WTC11 (cell line): ENCODE measurements around the gene LLGL1. TPM values are rescaled to one million over a fixed set of nuclear protein-coding genes. Genes with fewer than 3 reads are reported as not detected.

Experiments
- ATAC-seq: fragments of 200-7000 bp; cut with Tn5 transposase; 2 replicates; pipeline ENCODE4 v1.10.0; 2021; ENCODE audit warnings: mild to moderate bottlenecking, moderate library complexity
- CTCF ChIA-PET: fragments of 300-600 bp; sonication (Branson Sonifier 250); formaldehyde crosslinking; loops from one replicate; lab custom pipeline; 2021; ENCODE audit warnings: antibody characterized with exemption; lab: Charles Lee
- POLR2A ChIA-PET: fragments of 350-600 bp; sonication (Branson Sonifier 250); formaldehyde crosslinking; loops from one replicate; lab custom pipeline; 2021; ENCODE audit warnings: antibody characterized with exemption; lab: Charles Lee
- DNase-seq: peaks from one replicate; pipeline ENCODE4 v3.0.0; 2021; ENCODE audit warnings: low spot score
- H3K27ac Mint-ChIP-seq: 2 replicates; pipeline ENCODE4 v1.8.0; 2021; ENCODE audit warnings: mixed read lengths
- H3K27me3 Mint-ChIP-seq: 2 replicates; pipeline ENCODE4 v1.8.0; 2021; ENCODE audit warnings: low read depth, mild to moderate bottlenecking, moderate library complexity, mixed read lengths
- H3K36me3 Mint-ChIP-seq: 2 replicates; pipeline ENCODE4 v1.8.0; 2021; ENCODE audit warnings: mixed read lengths
- H3K4me1 Mint-ChIP-seq: 2 replicates; pipeline ENCODE4 v1.8.0; 2022; ENCODE audit warnings: mixed read lengths
- H3K4me3 Mint-ChIP-seq: 2 replicates; pipeline ENCODE4 v1.8.0; 2021; ENCODE audit warnings: mild to moderate bottlenecking, moderate library complexity, mixed read lengths
- H3K9me3 Mint-ChIP-seq: 2 replicates; pipeline ENCODE4 v1.8.0; 2021; ENCODE audit warnings: mixed read lengths
- CREB1 ChIP-seq: sonication (generic); formaldehyde crosslinking; IDR thresholded peaks from 2 replicates; pipeline ENCODE4 v1.8.0; 2023; ENCODE audit warnings: mild to moderate bottlenecking, missing genetic modification reagents
- CREM ChIP-seq: sonication (generic); formaldehyde crosslinking; IDR thresholded peaks from 2 replicates; pipeline ENCODE4 v1.8.1; 2022; ENCODE audit warnings: mild to moderate bottlenecking, missing genetic modification reagents, moderate library complexity
- FOXK1 ChIP-seq: sonication (generic); formaldehyde crosslinking; IDR thresholded peaks from 2 replicates; pipeline ENCODE4 v1.8.0; 2022; ENCODE audit warnings: mild to moderate bottlenecking, moderate library complexity, missing genetic modification reagents
- GRHL2 ChIP-seq: fragments of 250-450 bp; sonication (Bioruptor Pico); IDR thresholded peaks from 2 replicates; pipeline ENCODE4 v1.8.0; 2022; ENCODE audit warnings: mild to moderate bottlenecking, moderate library complexity; ENCODE audit not compliant: insufficient replicate concordance, severe bottlenecking
- HMGA2 ChIP-seq: fragments of 250-450 bp; sonication (Bioruptor Pico); IDR thresholded peaks from 2 replicates; pipeline ENCODE4 v1.4.0; 2021; ENCODE audit warnings: mild to moderate bottlenecking, moderate library complexity
- IRF2 ChIP-seq: sonication (generic); formaldehyde crosslinking; IDR thresholded peaks from 2 replicates; pipeline ENCODE4 v1.8.0; 2022; ENCODE audit warnings: low read depth, missing genetic modification reagents, borderline replicate concordance
- MXD4 ChIP-seq: fragments of 250-450 bp; sonication (Bioruptor Pico); IDR thresholded peaks from 2 replicates; pipeline ENCODE4 v1.8.0; 2021; ENCODE audit warnings: mild to moderate bottlenecking, moderate library complexity, borderline replicate concordance
- RORB ChIP-seq: fragments of 250-450 bp; sonication (Bioruptor Pico); IDR thresholded peaks from 2 replicates; pipeline ENCODE4 v1.9.0; 2021; ENCODE audit warnings: mild to moderate bottlenecking
- SMAD4 ChIP-seq: sonication (generic); formaldehyde crosslinking; IDR thresholded peaks from 2 replicates; pipeline ENCODE4 v1.8.0; 2022; ENCODE audit warnings: mild to moderate bottlenecking, missing genetic modification reagents
- TCF7 ChIP-seq: sonication (generic); formaldehyde crosslinking; IDR thresholded peaks from 2 replicates; pipeline ENCODE4 v1.8.0; 2022; ENCODE audit warnings: mild to moderate bottlenecking, low read depth, missing genetic modification reagents, moderate library complexity
- ZBTB21 ChIP-seq: sonication (generic); formaldehyde crosslinking; IDR thresholded peaks from 2 replicates; pipeline ENCODE4 v1.8.1; 2023; ENCODE audit warnings: mild to moderate bottlenecking, missing genetic modification reagents, borderline replicate concordance
- ZNF121 ChIP-seq: sonication (generic); formaldehyde crosslinking; IDR thresholded peaks from 2 replicates; pipeline ENCODE4 v1.8.0; 2023; ENCODE audit warnings: missing genetic modification reagents
- ZNF219 ChIP-seq: sonication (generic); formaldehyde crosslinking; IDR thresholded peaks from 2 replicates; pipeline ENCODE4 v1.8.0; 2023; ENCODE audit warnings: missing genetic modification reagents, mild to moderate bottlenecking, borderline replicate concordance
- ZNF232 ChIP-seq: sonication (generic); formaldehyde crosslinking; IDR thresholded peaks from 2 replicates; pipeline ENCODE4 v1.8.0; 2022; ENCODE audit warnings: mild to moderate bottlenecking, missing genetic modification reagents
- ZNF396 ChIP-seq: fragments of 250-450 bp; sonication (Bioruptor Pico); IDR thresholded peaks from 2 replicates; pipeline ENCODE4 v1.8.0; 2021; ENCODE audit warnings: mild to moderate bottlenecking, moderate library complexity, borderline replicate concordance
- ZNF416 ChIP-seq: fragments of 250-450 bp; sonication (Bioruptor Pico); IDR thresholded peaks from 2 replicates; pipeline ENCODE4 v1.9.0; 2021; ENCODE audit warnings: mild to moderate bottlenecking, inconsistent platforms
- ZNF423 ChIP-seq: fragments of 250-450 bp; sonication (Bioruptor Pico); IDR thresholded peaks from 2 replicates; pipeline ENCODE4 v2.1.2; 2022; ENCODE audit warnings: mild to moderate bottlenecking, moderate library complexity
- total RNA-seq: library from RNA; stranded (reverse); gene quantifications from 3 replicates; pipeline ENCODE4 v1.2.3, GENCODE V29; 2021
- TF ChIP-seq, protein P1 (sequence below): sonication (generic); formaldehyde crosslinking; conservative IDR thresholded peaks from 2 replicates; pipeline ENCODE4 v1.8.1; 2022; ENCODE audit warnings: mild to moderate bottlenecking, missing genetic modification reagents
- TF ChIP-seq, protein P2 (sequence below): sonication (generic); formaldehyde crosslinking; IDR thresholded peaks from 2 replicates; pipeline ENCODE4 v1.8.1; 2023; ENCODE audit warnings: mild to moderate bottlenecking, moderate library complexity, missing genetic modification reagents
- TF ChIP-seq, protein P3 (sequence below): sonication (generic); formaldehyde crosslinking; IDR thresholded peaks from 2 replicates; pipeline ENCODE4 v1.8.1; 2023; ENCODE audit warnings: mild to moderate bottlenecking, missing genetic modification reagents
- TF ChIP-seq, protein P4 (sequence below): sonication (generic); formaldehyde crosslinking; IDR thresholded peaks from 2 replicates; pipeline ENCODE4 v1.8.1; 2022; ENCODE audit warnings: missing genetic modification reagents, borderline replicate concordance
- TF ChIP-seq, protein P5 (sequence below): sonication (generic); formaldehyde crosslinking; IDR thresholded peaks from 2 replicates; pipeline ENCODE4 v1.8.1; 2023; ENCODE audit warnings: mild to moderate bottlenecking, missing genetic modification reagents, moderate library complexity
- TF ChIP-seq, protein P6 (sequence below): sonication (generic); formaldehyde crosslinking; IDR thresholded peaks from 2 replicates; pipeline ENCODE4 v1.8.0; 2023; ENCODE audit warnings: mild to moderate bottlenecking, missing genetic modification reagents
- TF ChIP-seq, protein P7 (sequence below): fragments of 250-450 bp; sonication (Bioruptor Pico); IDR thresholded peaks from 2 replicates; pipeline ENCODE4 v1.9.0; 2021; ENCODE audit warnings: mild to moderate bottlenecking

The LLGL1 gene
- total RNA-seq, 1 experiment from 2014 or later, result 87.8 TPM

DNA sequence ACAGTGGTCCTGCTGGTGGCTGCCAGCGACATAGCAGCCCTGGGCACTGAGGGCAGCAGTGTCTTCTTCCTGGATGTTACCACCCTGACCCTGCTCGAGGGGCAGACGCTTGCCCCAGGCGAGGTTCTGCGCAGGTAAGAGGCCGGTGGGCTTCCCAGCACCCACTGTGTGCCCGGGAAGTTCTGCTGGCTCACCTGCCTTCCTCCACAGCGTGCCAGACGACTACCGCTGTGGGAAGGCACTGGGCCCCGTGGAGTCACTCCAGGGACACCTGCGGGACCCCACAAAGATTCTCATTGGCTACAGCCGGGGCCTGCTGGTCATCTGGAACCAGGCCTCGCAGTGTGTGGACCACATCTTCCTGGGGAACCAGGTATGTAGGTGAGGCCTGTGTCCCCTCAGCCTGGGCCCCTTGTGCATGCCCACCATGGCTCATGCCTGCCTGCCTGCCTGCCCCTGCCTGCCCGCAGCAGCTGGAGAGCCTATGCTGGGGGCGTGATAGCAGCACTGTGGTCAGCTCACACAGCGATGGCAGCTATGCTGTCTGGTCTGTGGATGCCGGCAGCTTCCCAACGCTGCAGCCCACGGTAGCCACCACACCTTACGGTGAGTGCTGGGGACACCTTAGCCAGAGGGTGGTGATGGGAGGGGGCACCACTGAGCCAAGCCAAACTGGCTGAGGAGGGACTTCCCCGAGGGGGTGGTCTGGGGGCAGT lies 8.5 kb downstream of the LLGL1 start:
- TF ChIP-seq FOXK1 (CRISPR knock-in tag) (no peak), GRHL2 (no peak), ZNF396 (CRISPR knock-in tag) (no peak), RORB (no peak), HMGA2 (CRISPR knock-in tag) (no peak), TCF7 (CRISPR knock-in tag) (no peak), MXD4 (CRISPR knock-in tag) (no peak), ZBTB21 (CRISPR knock-in tag) (no peak), IRF2 (no peak), CREM (CRISPR knock-in tag) (no peak), ZNF423 (CRISPR knock-in tag) (no peak), ZNF121 (no peak), SMAD4 (no peak)
- TF ChIP-seq, protein P1, sequence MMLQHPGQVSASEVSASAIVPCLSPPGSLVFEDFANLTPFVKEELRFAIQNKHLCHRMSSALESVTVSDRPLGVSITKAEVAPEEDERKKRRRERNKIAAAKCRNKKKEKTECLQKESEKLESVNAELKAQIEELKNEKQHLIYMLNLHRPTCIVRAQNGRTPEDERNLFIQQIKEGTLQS, result no peak
- TF ChIP-seq, protein P2, sequence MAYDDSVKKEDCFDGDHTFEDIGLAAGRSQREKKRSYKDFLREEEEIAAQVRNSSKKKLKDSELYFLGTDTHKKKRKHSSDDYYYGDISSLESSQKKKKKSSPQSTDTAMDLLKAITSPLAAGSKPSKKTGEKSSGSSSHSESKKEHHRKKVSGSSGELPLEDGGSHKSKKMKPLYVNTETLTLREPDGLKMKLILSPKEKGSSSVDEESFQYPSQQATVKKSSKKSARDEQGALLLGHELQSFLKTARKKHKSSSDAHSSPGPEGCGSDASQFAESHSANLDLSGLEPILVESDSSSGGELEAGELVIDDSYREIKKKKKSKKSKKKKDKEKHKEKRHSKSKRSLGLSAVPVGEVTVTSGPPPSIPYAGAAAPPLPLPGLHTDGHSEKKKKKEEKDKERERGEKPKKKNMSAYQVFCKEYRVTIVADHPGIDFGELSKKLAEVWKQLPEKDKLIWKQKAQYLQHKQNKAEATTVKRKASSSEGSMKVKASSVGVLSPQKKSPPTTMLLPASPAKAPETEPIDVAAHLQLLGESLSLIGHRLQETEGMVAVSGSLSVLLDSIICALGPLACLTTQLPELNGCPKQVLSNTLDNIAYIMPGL (CRISPR knock-in tag), result no peak
- TF ChIP-seq, protein P3, sequence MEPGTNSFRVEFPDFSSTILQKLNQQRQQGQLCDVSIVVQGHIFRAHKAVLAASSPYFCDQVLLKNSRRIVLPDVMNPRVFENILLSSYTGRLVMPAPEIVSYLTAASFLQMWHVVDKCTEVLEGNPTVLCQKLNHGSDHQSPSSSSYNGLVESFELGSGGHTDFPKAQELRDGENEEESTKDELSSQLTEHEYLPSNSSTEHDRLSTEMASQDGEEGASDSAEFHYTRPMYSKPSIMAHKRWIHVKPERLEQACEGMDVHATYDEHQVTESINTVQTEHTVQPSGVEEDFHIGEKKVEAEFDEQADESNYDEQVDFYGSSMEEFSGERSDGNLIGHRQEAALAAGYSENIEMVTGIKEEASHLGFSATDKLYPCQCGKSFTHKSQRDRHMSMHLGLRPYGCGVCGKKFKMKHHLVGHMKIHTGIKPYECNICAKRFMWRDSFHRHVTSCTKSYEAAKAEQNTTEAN (CRISPR knock-in tag), result no peak
- TF ChIP-seq, protein P4, sequence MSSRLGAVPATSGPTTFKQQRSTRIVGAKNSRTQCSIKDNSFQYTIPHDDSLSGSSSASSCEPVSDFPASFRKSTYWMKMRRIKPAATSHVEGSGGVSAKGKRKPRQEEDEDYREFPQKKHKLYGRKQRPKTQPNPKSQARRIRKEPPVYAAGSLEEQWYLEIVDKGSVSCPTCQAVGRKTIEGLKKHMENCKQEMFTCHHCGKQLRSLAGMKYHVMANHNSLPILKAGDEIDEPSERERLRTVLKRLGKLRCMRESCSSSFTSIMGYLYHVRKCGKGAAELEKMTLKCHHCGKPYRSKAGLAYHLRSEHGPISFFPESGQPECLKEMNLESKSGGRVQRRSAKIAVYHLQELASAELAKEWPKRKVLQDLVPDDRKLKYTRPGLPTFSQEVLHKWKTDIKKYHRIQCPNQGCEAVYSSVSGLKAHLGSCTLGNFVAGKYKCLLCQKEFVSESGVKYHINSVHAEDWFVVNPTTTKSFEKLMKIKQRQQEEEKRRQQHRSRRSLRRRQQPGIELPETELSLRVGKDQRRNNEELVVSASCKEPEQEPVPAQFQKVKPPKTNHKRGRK (CRISPR knock-in tag), result no peak
- TF ChIP-seq, protein P5, sequence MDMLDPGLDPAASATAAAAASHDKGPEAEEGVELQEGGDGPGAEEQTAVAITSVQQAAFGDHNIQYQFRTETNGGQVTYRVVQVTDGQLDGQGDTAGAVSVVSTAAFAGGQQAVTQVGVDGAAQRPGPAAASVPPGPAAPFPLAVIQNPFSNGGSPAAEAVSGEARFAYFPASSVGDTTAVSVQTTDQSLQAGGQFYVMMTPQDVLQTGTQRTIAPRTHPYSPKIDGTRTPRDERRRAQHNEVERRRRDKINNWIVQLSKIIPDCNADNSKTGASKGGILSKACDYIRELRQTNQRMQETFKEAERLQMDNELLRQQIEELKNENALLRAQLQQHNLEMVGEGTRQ (CRISPR knock-in tag), result no peak
- H3K27me3 Mint-ChIP-seq, result no peaks in the 10 kb centered on the region
- DNase-seq (no peak), ATAC-seq (no peak)
- no peaks in the 10 kb centered on the region for H3K9me3 Mint-ChIP-seq
- ChIA-PET POLR2A (no interaction called here), CTCF (interaction anchor here (2.7 kb wide), 1 partner anchor 17 kb away, joined by 19 read pairs; no protein-coding TSS in a partner anchor)
- no peak overlapping the region for H3K27ac Mint-ChIP-seq
- H3K4me1 Mint-ChIP-seq, result no peaks in the 10 kb centered on the region
- peaks cover 24% of the 10 kb centered on the region for H3K36me3 Mint-ChIP-seq
- no peak overlapping the region for H3K4me3 Mint-ChIP-seq

DNA sequence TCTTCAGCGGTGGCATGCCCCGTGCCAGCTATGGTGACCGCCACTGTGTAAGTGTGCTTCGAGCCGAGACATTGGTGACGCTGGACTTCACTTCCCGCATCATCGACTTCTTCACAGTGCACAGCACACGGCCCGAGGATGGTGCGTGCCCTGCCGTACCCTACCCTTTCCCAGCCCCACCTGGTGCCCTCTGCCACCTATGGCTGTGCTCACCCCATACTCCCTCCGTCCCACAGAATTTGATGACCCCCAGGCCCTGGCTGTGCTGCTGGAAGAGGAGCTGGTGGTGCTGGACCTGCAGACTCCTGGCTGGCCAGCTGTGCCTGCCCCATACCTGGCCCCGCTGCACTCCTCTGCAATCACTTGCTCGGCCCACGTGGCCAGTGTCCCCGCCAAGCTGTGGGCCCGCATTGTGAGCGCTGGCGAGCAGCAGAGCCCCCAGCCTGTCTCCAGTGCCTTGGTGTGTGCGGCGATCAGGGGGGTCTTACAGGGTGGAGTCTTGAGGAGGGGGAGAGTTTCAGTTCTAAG lies 9.5 kb downstream of the LLGL1 start:
- CTCF ChIA-PET, result interaction anchor here (1.0 kb wide), 1 partner anchor 20 kb away, joined by 3 read pairs; no protein-coding TSS in a partner anchor
- H3K27me3 Mint-ChIP-seq, result no peaks in the 10 kb centered on the region
- TF ChIP-seq CREB1 (CRISPR knock-in tag) (no peak), TCF7 (CRISPR knock-in tag) (no peak), CREM (CRISPR knock-in tag) (no peak), IRF2 (no peak), ZNF232 (CRISPR knock-in tag) (no peak), ZNF416 (CRISPR knock-in tag) (no peak), ZNF219 (CRISPR knock-in tag) (no peak)
- TF ChIP-seq, protein P6, sequence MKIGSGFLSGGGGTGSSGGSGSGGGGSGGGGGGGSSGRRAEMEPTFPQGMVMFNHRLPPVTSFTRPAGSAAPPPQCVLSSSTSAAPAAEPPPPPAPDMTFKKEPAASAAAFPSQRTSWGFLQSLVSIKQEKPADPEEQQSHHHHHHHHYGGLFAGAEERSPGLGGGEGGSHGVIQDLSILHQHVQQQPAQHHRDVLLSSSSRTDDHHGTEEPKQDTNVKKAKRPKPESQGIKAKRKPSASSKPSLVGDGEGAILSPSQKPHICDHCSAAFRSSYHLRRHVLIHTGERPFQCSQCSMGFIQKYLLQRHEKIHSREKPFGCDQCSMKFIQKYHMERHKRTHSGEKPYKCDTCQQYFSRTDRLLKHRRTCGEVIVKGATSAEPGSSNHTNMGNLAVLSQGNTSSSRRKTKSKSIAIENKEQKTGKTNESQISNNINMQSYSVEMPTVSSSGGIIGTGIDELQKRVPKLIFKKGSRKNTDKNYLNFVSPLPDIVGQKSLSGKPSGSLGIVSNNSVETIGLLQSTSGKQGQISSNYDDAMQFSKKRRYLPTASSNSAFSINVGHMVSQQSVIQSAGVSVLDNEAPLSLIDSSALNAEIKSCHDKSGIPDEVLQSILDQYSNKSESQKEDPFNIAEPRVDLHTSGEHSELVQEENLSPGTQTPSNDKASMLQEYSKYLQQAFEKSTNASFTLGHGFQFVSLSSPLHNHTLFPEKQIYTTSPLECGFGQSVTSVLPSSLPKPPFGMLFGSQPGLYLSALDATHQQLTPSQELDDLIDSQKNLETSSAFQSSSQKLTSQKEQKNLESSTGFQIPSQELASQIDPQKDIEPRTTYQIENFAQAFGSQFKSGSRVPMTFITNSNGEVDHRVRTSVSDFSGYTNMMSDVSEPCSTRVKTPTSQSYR (CRISPR knock-in tag), result no peak
- TF ChIP-seq, protein P7, sequence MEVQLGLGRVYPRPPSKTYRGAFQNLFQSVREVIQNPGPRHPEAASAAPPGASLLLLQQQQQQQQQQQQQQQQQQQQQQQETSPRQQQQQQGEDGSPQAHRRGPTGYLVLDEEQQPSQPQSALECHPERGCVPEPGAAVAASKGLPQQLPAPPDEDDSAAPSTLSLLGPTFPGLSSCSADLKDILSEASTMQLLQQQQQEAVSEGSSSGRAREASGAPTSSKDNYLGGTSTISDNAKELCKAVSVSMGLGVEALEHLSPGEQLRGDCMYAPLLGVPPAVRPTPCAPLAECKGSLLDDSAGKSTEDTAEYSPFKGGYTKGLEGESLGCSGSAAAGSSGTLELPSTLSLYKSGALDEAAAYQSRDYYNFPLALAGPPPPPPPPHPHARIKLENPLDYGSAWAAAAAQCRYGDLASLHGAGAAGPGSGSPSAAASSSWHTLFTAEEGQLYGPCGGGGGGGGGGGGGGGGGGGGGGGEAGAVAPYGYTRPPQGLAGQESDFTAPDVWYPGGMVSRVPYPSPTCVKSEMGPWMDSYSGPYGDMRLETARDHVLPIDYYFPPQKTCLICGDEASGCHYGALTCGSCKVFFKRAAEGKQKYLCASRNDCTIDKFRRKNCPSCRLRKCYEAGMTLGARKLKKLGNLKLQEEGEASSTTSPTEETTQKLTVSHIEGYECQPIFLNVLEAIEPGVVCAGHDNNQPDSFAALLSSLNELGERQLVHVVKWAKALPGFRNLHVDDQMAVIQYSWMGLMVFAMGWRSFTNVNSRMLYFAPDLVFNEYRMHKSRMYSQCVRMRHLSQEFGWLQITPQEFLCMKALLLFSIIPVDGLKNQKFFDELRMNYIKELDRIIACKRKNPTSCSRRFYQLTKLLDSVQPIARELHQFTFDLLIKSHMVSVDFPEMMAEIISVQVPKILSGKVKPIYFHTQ, result no peak

More for the DNA sequence above, 9.5 kb downstream of the LLGL1 start:
- DNase-seq (no peak), ATAC-seq (no peak)
- POLR2A ChIA-PET, result no interaction called here
- Mint-ChIP-seq H3K4me3 (no peak overlapping the region), H3K27ac (no peak overlapping the region), H3K4me1 (no peaks in the 10 kb centered on the region), H3K36me3 (peaks cover 27% of the 10 kb centered on the region), H3K9me3 (no peaks in the 10 kb centered on the region)
